ENCODE data around the gene HIPK2.

DNA sequence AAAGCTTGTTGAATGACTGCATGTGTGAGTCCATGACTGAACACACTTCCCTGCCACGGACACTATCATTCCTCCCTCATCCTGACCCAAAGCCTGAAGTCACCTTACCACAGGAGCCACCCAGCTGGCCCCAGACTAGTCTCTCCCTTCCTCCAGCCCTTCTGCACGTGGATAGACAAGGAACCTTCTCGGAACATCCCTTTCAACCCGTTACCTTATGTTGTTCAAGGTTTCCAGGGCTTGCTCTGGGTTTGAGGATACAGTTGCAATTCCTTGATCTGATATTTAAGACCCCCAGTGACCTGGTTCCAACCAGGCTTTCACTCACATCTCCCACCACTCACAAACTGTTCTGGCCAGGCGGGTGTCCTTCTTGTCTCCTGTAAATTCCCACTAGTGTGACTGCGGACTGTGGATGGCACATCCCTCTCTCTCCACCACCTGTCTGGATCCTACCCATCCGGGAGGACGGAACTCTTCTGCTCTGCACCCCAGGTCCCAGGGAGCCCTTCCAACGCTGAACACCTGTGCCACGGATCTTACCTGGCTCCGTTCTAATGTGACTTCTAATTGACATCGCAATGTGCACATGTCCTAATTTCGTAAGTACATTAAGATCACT lies 62.5 kb downstream of the HIPK2 start:
- no peak for TF ChIP-seq EZH2 (IDR thresholded peaks at IDR 0.05; ENCODE audit: borderline replicate concordance, low read depth, low read length, severe bottlenecking)
- TF ChIP-seq, protein P1, sequence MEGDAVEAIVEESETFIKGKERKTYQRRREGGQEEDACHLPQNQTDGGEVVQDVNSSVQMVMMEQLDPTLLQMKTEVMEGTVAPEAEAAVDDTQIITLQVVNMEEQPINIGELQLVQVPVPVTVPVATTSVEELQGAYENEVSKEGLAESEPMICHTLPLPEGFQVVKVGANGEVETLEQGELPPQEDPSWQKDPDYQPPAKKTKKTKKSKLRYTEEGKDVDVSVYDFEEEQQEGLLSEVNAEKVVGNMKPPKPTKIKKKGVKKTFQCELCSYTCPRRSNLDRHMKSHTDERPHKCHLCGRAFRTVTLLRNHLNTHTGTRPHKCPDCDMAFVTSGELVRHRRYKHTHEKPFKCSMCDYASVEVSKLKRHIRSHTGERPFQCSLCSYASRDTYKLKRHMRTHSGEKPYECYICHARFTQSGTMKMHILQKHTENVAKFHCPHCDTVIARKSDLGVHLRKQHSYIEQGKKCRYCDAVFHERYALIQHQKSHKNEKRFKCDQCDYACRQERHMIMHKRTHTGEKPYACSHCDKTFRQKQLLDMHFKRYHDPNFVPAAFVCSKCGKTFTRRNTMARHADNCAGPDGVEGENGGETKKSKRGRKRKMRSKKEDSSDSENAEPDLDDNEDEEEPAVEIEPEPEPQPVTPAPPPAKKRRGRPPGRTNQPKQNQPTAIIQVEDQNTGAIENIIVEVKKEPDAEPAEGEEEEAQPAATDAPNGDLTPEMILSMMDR (IDR thresholded peaks at IDR 0.05; ENCODE audit: borderline replicate concordance, extremely low read depth, low read length, poor library complexity, severe bottlenecking): no peak

Measured in DND-41 (cell line).